NCI-H2171 (cell line): ENCODE measurements around the gene CA14.
A peak's percentile ranks its signal among the peaks of the same experiment; 100 is the strongest.
"Not testable (repeated sequence)": the region's sequence is repeated elsewhere in the genome, so short reads cannot be mapped to it uniquely, and the experiment has no call there.

ENCODE experiments used
- DNase-seq: peaks from one replicate; lab custom pipeline; 2025; lab: John Stamatoyannopoulos, UW

CA14 gene

GRCh38 chr1:150235852-150236613 lies 21.5 kb upstream of the CA14 start, which contains the start of gene ANP32E:
Gene ANP32E (minus strand): TSS chr1:150236112. CDS start chr1:150235786, 326 bp downstream.
- peak; percentile 97 for DNase-seq

GRCh38 chr1:150236614-150237100 lies 20.9 kb upstream of the CA14 start:
- peak; percentile 54 for DNase-seq

GRCh38 chr1:150237176-150237575 lies 20.4 kb upstream of the CA14 start:
- not testable (repeated sequence) for DNase-seq

- no peak for DNase-seq
These were observed 19.8 kb upstream of the CA14 start for GRCh38 chr1:150237746-150238145.

- no peak for DNase-seq
These were observed 14.6 kb upstream of the CA14 start for GRCh38 chr1:150243003-150243402.

GRCh38 chr1:150249936-150250335 lies 7.6 kb upstream of the CA14 start:
- no peak for DNase-seq

- no peak for DNase-seq
These were observed 1.4 kb upstream of the CA14 start for GRCh38 chr1:150256198-150256553.

- no peak for DNase-seq
These were observed 826 bp upstream of the CA14 start for GRCh38 chr1:150256554-150257341.

GRCh38 chr1:150259217-150259616 lies 1.6 kb downstream of the CA14 start:
- no peak for DNase-seq

GRCh38 chr1:150259758-150260669 lies 2.4 kb downstream of the CA14 start:
- peak; percentile 62 for DNase-seq

GRCh38 chr1:150261367-150261766 lies 3.8 kb downstream of the CA14 start:
- no peak for DNase-seq

GRCh38 chr1:150262388-150263320 lies 5.1 kb downstream of the CA14 start:
- DNase-seq = no peak

GRCh38 chr1:150263549-150263948 lies 6.0 kb downstream of the CA14 start:
- DNase-seq = no peak

- no peak for DNase-seq
These were observed 10.3 kb downstream of the CA14 start for GRCh38 chr1:150267896-150268295.

GRCh38 chr1:150268340-150268704 lies 10.7 kb downstream of the CA14 start:
- DNase-seq = no peak

GRCh38 chr1:150268705-150269403 lies 11.3 kb downstream of the CA14 start, which contains the start of gene APH1A:
Gene APH1A (minus strand): TSS chr1:150269016. CDS start chr1:150268810, 206 bp downstream.
- DNase-seq = peak; percentile 96

- no peak for DNase-seq
These were observed 11.9 kb downstream of the CA14 start for GRCh38 chr1:150269451-150269850.

GRCh38 chr1:150271291-150271959 lies 13.9 kb downstream of the CA14 start:
- DNase-seq = no peak

GRCh38 chr1:150273311-150273710 lies 15.7 kb downstream of the CA14 start:
- no peak for DNase-seq
